ENCODE data around the gene FHAD1.

Gene FHAD1

DNA sequence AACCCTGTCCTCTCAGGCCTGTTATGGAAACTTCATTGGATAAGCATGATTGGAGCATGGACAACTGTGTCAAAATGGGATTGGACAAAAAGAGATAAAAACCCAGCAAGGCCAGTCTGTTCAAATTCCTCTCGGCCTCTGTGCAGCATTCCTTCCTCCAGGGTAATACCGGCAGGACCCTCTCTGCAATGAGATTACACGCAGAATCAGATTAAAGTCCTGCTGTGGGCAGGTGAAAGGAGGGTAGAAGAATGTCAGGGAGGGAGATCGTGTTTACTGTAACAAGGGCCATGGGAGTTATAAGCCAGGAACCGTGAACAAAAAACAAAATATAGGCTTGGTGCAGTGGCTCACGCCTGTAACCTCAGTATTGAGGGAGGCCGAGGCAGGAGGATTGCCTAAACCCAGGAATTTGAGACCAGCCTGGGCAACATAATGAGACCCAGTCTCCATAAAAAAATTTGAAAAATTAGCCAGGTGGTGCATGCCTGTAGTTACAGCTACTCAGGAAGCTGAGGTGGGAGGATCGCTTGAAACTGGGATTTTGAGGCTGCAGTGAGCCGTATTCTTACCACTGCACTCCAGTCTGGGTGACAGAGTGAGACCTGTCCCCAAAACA lies 157.0 kb downstream of the FHAD1 start:
- no peak for DNase-seq
- no peaks in the 10 kb centered on the region for H3K9me3 ChIP-seq (replicated peaks; ENCODE audit: insufficient read depth, low read length)
- no peaks in the 10 kb centered on the region for H3K36me3 ChIP-seq (replicated peaks; ENCODE audit: insufficient read depth, low read length)
- H3K4me3 ChIP-seq (ENCODE audit: low read length), result no peak overlapping the region
- H3K4me2 ChIP-seq (ENCODE audit: low read depth, low read length), result no peak overlapping the region
- 0 out of 2 replicates have a peak, but pooled peaks cover 5% of the 10 kb centered on the region for H3K4me1 ChIP-seq (ENCODE audit: low read length)
- H4K20me1 ChIP-seq (ENCODE audit: insufficient read depth, low read length), result no peaks in the 10 kb centered on the region
- peaks cover 19% of the 10 kb centered on the region for H3K27me3 ChIP-seq (replicated peaks; ENCODE audit: insufficient read depth, low read length)
- H3K79me2 ChIP-seq (ENCODE audit: low read length), result no peaks in the 10 kb centered on the region
- no peak overlapping the region for H3K9ac ChIP-seq (ENCODE audit: low read length)
- no peak overlapping the region for H2AFZ ChIP-seq (ENCODE audit: low read length)
- H3K9me2 ChIP-seq (replicated peaks; ENCODE audit: insufficient read depth, low read length), result no peaks in the 10 kb centered on the region
- TF ChIP-seq EZH2 (optimal IDR thresholded peaks at IDR 0.05; ENCODE audit: low read depth, low read length), result no peak
- TF ChIP-seq, protein P1, sequence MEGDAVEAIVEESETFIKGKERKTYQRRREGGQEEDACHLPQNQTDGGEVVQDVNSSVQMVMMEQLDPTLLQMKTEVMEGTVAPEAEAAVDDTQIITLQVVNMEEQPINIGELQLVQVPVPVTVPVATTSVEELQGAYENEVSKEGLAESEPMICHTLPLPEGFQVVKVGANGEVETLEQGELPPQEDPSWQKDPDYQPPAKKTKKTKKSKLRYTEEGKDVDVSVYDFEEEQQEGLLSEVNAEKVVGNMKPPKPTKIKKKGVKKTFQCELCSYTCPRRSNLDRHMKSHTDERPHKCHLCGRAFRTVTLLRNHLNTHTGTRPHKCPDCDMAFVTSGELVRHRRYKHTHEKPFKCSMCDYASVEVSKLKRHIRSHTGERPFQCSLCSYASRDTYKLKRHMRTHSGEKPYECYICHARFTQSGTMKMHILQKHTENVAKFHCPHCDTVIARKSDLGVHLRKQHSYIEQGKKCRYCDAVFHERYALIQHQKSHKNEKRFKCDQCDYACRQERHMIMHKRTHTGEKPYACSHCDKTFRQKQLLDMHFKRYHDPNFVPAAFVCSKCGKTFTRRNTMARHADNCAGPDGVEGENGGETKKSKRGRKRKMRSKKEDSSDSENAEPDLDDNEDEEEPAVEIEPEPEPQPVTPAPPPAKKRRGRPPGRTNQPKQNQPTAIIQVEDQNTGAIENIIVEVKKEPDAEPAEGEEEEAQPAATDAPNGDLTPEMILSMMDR (IDR thresholded peaks at IDR 0.05; ENCODE audit: low read length), result no peak
- TF ChIP-seq EZH2phosphoT487 (IDR thresholded peaks at IDR 0.05; ENCODE audit: low read length), result no peak
- H3F3A ChIP-seq (ENCODE audit: insufficient read depth, low read length), result no peaks in the 10 kb centered on the region
- H3K27ac ChIP-seq (ENCODE audit: low read length), result no peak overlapping the region

DNA sequence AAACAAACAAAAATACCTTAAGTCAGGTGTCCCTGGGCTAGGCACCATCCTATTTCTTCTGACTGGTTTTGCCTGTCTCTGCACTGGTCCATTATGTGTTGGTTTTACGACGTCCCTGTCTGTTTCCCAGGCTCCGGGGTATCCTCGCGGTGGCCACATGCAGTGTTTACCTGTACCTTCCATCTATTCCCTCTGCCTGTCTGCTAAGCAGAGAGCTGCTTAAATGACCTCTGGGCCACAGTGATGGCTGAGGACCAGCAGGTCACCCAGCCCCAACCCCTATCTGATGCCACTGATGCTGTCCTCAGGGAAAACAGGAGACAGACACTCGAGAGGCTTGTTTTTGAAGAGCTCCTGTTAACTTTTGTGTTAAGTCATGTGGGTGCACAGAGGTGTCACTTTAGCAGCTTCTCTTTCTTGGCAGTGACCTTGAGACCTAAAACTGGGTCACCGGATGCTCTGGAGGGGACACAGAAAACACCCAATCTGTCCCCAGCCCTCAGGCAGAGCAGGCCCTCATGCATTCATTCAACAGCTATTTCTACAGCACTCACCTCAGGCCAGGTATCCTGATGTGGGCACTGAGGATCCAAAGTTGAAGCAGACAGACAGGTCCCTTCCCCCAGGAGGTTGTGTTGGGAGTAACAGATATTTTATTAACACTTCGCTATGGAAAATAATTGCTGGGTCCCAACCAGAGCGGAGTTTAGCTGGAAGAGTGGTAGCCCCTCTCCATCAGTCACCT lies 158.3 kb downstream of the FHAD1 start:
- no peak overlapping the region for H2AFZ ChIP-seq (ENCODE audit: low read length)
- H3K4me3 ChIP-seq (ENCODE audit: low read length), result no peak overlapping the region
- H3K4me1 ChIP-seq (ENCODE audit: low read length), result 0 out of 2 replicates have a peak, but pooled peaks cover 5% of the 10 kb centered on the region
- H3K79me2 ChIP-seq (ENCODE audit: low read length), result peaks cover 3% of the 10 kb centered on the region
- H3F3A ChIP-seq (ENCODE audit: insufficient read depth, low read length), result no peaks in the 10 kb centered on the region
- H3K9me3 ChIP-seq (replicated peaks; ENCODE audit: insufficient read depth, low read length), result no peaks in the 10 kb centered on the region
- H3K36me3 ChIP-seq (replicated peaks; ENCODE audit: insufficient read depth, low read length), result no peaks in the 10 kb centered on the region
- H3K27ac ChIP-seq (ENCODE audit: low read length), result no peak overlapping the region
- DNase-seq, result no peak
- no peaks in the 10 kb centered on the region for H3K9me2 ChIP-seq (replicated peaks; ENCODE audit: insufficient read depth, low read length)
- no peak overlapping the region for H3K9ac ChIP-seq (ENCODE audit: low read length)
- H3K4me2 ChIP-seq (ENCODE audit: low read depth, low read length), result no peak overlapping the region
- H4K20me1 ChIP-seq (ENCODE audit: insufficient read depth, low read length), result no peaks in the 10 kb centered on the region
- peaks cover 21% of the 10 kb centered on the region for H3K27me3 ChIP-seq (replicated peaks; ENCODE audit: insufficient read depth, low read length)
- TF ChIP-seq EZH2phosphoT487 (IDR thresholded peaks at IDR 0.05; ENCODE audit: low read length) (no peak), EZH2 (optimal IDR thresholded peaks at IDR 0.05; ENCODE audit: low read depth, low read length) (no peak)
- TF ChIP-seq, protein P1 (IDR thresholded peaks at IDR 0.05; ENCODE audit: low read length), result no peak

GRCh38 chr1:15406614-15407559 lies 159.9 kb downstream of the FHAD1 start:
- Histone ChIP-seq H3K4me1 (ENCODE audit: low read length) (no peaks in the 10 kb centered on the region), H3K9me2 (replicated peaks; ENCODE audit: insufficient read depth, low read length) (no peaks in the 10 kb centered on the region), H4K20me1 (ENCODE audit: insufficient read depth, low read length) (no peaks in the 10 kb centered on the region), H3K9ac (ENCODE audit: low read length) (no peak overlapping the region), H3K36me3 (replicated peaks; ENCODE audit: insufficient read depth, low read length) (no peaks in the 10 kb centered on the region), H3K79me2 (ENCODE audit: low read length) (peaks cover 19% of the 10 kb centered on the region), H3K27me3 (replicated peaks; ENCODE audit: insufficient read depth, low read length) (peaks cover 21% of the 10 kb centered on the region), H3K27ac (ENCODE audit: low read length) (no peak overlapping the region), H3K4me2 (ENCODE audit: low read depth, low read length) (no peak overlapping the region), H2AFZ (ENCODE audit: low read length) (no peak overlapping the region), H3K9me3 (replicated peaks; ENCODE audit: insufficient read depth, low read length) (no peaks in the 10 kb centered on the region), H3F3A (ENCODE audit: insufficient read depth, low read length) (no peaks in the 10 kb centered on the region), H3K4me3 (ENCODE audit: low read length) (no peak overlapping the region)
- no peak for DNase-seq
- TF ChIP-seq EZH2phosphoT487 (IDR thresholded peaks at IDR 0.05; ENCODE audit: low read length) (no peak), EZH2 (optimal IDR thresholded peaks at IDR 0.05; ENCODE audit: low read depth, low read length) (no peak)
- TF ChIP-seq, protein P1 (IDR thresholded peaks at IDR 0.05; ENCODE audit: low read length), result no peak

Measured in MM.1S (cell line).